Posterior vena cava (tissue), 2 donors: ENCODE results near the gene CAP1. TPM values are rescaled to one million over a fixed set of nuclear protein-coding genes. Genes with fewer than 3 reads are reported as not detected.

Experiments
- total RNA-seq, 2 donors: library from RNA; stranded (reverse); fragmentation: NEBNext Ultra II Directional; extraction: Animal tissue kit (Norgen Biotek cat#: 25700); gene quantifications; one replicate each; pipeline ENCODE4 v1.2.1, GENCODE V29; 2021
- donor health status: DM: yes; HTN: yes; CAD: no.
- donor health status: DM: yes; HTN: yes; CAD: no.

Gene CAP1
- total RNA-seq, 2 donors from 2014 or later, result 402 to 489 TPM

Other genes with a start within 250 kb of the CAP1 start
- gene TRIT1, start 157.2 kb upstream of the CAP1 start, total RNA-seq, result 10 to 100 TPM; 15.1 to 15.8 TPM
- gene MYCL, start 138.8 kb upstream of the CAP1 start, total RNA-seq, result under 1 TPM; 0.14 to 0.51 TPM
- 1 to 10 TPM in 1 of 2 donors, under 1 TPM in 1; 0.69 to 1.4 TPM for gene MFSD2A, start 85.6 kb upstream of the CAP1 start, total RNA-seq
- 10 to 100 TPM; 66.2 to 96.3 TPM for gene PPT1, start 56.5 kb downstream of the CAP1 start, total RNA-seq
- gene RLF, start 120.7 kb downstream of the CAP1 start, total RNA-seq, result 10 to 100 TPM; 14.4 to 18.1 TPM
- not detected for gene TMCO2, start 207.2 kb downstream of the CAP1 start, total RNA-seq
- gene ZMPSTE24, start 217.5 kb downstream of the CAP1 start, total RNA-seq, result 10 to 100 TPM; 42.3 to 51.4 TPM